NT2/D1 (cell line): ENCODE results near the gene SPOUT1.

Source experiments
- DNase-seq: peaks from one replicate; pipeline ENCODE4 v3.0.0-alpha.2; 2011; ENCODE audit warnings: low read depth, low spot score
- H3K27me3 ChIP-seq: 2 replicates; pipeline ENCODE4 v1.6.0; 2011; ENCODE audit warnings: mild to moderate bottlenecking; ENCODE audit not compliant: insufficient read length, insufficient read depth
- H3K36me3 ChIP-seq: 2 replicates; pipeline ENCODE4 v1.6.1; 2011; ENCODE audit warnings: mild to moderate bottlenecking, low read length, mixed read lengths; ENCODE audit not compliant: insufficient read depth, insufficient read length
- H3K4me1 ChIP-seq: 2 replicates; pipeline ENCODE4 v1.5.1; 2011; ENCODE audit not compliant: insufficient read depth, insufficient read length
- H3K4me3 ChIP-seq: 2 replicates; pipeline ENCODE4 v1.5.1; 2011; ENCODE audit warnings: low read depth; ENCODE audit not compliant: insufficient read length
- H3K9ac ChIP-seq: 2 replicates; pipeline ENCODE4 v1.6.0; 2011; ENCODE audit warnings: low read depth; ENCODE audit not compliant: insufficient read length
- H3K9me3 ChIP-seq: 2 replicates; pipeline ENCODE4 v1.5.1; 2011; ENCODE audit warnings: mild to moderate bottlenecking, low read length; ENCODE audit not compliant: insufficient read depth
- SUZ12 ChIP-seq: IDR thresholded peaks from 2 replicates; pipeline ENCODE4 v1.6.1; 2011; ENCODE audit not compliant: insufficient read length, insufficient read depth; ENCODE audit errors: extremely low read depth
- YY1 ChIP-seq: IDR thresholded peaks from 2 replicates; pipeline ENCODE4 v1.6.1; 2011; ENCODE audit not compliant: insufficient read length, insufficient read depth
- ZNF274 ChIP-seq: IDR thresholded peaks from 2 replicates; pipeline ENCODE4 v1.6.1; 2011; ENCODE audit warnings: mild to moderate bottlenecking, low read depth, low read length

The SPOUT1 gene

GRCh38 chr9:128818099-128818838, 11.3 kb downstream of the SPOUT1 start, which contains the start of gene ENDOG:
Gene ENDOG (plus strand): TSS chr9:128818500. CDS start chr9:128818685, 185 bp downstream.
- peak; percentile 97 for DNase-seq
- H3K9me3 ChIP-seq = no peaks in the 10 kb centered on the region
- H3K4me3 ChIP-seq = peak within 1 kb of the TSS; percentile 82
- peaks cover 34% of the 10 kb centered on the region for H3K36me3 ChIP-seq
- TF ChIP-seq YY1 (no peak), ZNF274 (no peak), SUZ12 (no peak)
- H3K9ac ChIP-seq = peak within 1 kb of the TSS; percentile 97
- peaks cover 18% of the 10 kb centered on the region for H3K4me1 ChIP-seq
- H3K27me3 ChIP-seq = no peaks in the 10 kb centered on the region

GRCh38 chr9:128810873-128811272, 18.7 kb downstream of the SPOUT1 start:
- Histone ChIP-seq H3K4me1 (no peaks in the 10 kb centered on the region), H3K27me3 (no peaks in the 10 kb centered on the region), H3K9me3 (no peaks in the 10 kb centered on the region), H3K4me3 (no peak overlapping the region), H3K9ac (no peak overlapping the region), H3K36me3 (peaks cover 33% of the 10 kb centered on the region)
- no peak for DNase-seq
- TF ChIP-seq YY1 = no peak
- TF ChIP-seq ZNF274 = no peak
- TF ChIP-seq SUZ12 = no peak

GRCh38 chr9:128809831-128810230, 19.8 kb downstream of the SPOUT1 start:
- DNase-seq = no peak
- no peaks in the 10 kb centered on the region for H3K4me1 ChIP-seq
- TF ChIP-seq YY1 (no peak), ZNF274 (no peak), SUZ12 (no peak)

GRCh38 chr9:128809036-128809599, 20.5 kb downstream of the SPOUT1 start:
- peaks cover 43% of the 10 kb centered on the region for H3K36me3 ChIP-seq
- H3K4me3 ChIP-seq = no peak overlapping the region
- TF ChIP-seq YY1 = no peak
- no peak for TF ChIP-seq SUZ12
- TF ChIP-seq ZNF274 = no peak
- H3K9me3 ChIP-seq = no peaks in the 10 kb centered on the region
- DNase-seq = no peak
- H3K27me3 ChIP-seq = no peaks in the 10 kb centered on the region
- H3K9ac ChIP-seq = no peak overlapping the region
- H3K4me1 ChIP-seq = no peaks in the 10 kb centered on the region

More at GRCh38 chr9:128809831-128810230, 19.8 kb downstream of the SPOUT1 start:
- H3K4me3 ChIP-seq = no peak overlapping the region
- no peak overlapping the region for H3K9ac ChIP-seq
- no peaks in the 10 kb centered on the region for H3K9me3 ChIP-seq
- no peaks in the 10 kb centered on the region for H3K27me3 ChIP-seq
- peaks cover 42% of the 10 kb centered on the region for H3K36me3 ChIP-seq

- Histone ChIP-seq H3K9me3 (no peaks in the 10 kb centered on the region), H3K4me3 (no peak overlapping the region), H3K9ac (no peak overlapping the region), H3K36me3 (peaks cover 49% of the 10 kb centered on the region), H3K4me1 (no peaks in the 10 kb centered on the region), H3K27me3 (no peaks in the 10 kb centered on the region)
- DNase-seq = no peak
- TF ChIP-seq YY1 (no peak), SUZ12 (no peak), ZNF274 (no peak)
These were observed 21.1 kb downstream of the SPOUT1 start for GRCh38 chr9:128808543-128808942.

- DNase-seq = no peak
- Histone ChIP-seq H3K4me3 (no peak overlapping the region), H3K36me3 (peaks cover 56% of the 10 kb centered on the region), H3K9ac (no peak overlapping the region), H3K4me1 (no peaks in the 10 kb centered on the region), H3K9me3 (no peaks in the 10 kb centered on the region), H3K27me3 (no peaks in the 10 kb centered on the region)
- TF ChIP-seq SUZ12 (no peak), YY1 (no peak), ZNF274 (no peak)
These were observed 21.8 kb downstream of the SPOUT1 start for GRCh38 chr9:128807827-128808226.

GRCh38 chr9:128805661-128806060, 23.9 kb downstream of the SPOUT1 start:
- no peaks in the 10 kb centered on the region for H3K9me3 ChIP-seq
- DNase-seq = no peak
- no peak overlapping the region for H3K4me3 ChIP-seq
- no peaks in the 10 kb centered on the region for H3K27me3 ChIP-seq
- H3K4me1 ChIP-seq = no peaks in the 10 kb centered on the region
- H3K9ac ChIP-seq = no peak overlapping the region
- TF ChIP-seq YY1 (no peak), SUZ12 (no peak), ZNF274 (no peak)
- peaks cover 71% of the 10 kb centered on the region for H3K36me3 ChIP-seq
